Thymus (tissue), 11 donors: Measurements from ENCODE around the gene SPTA1. TPM values are rescaled to one million over a fixed set of nuclear protein-coding genes. Genes with fewer than 3 reads are reported as not detected.

Experiments used
- DNase-seq, 9 donors: peaks; one replicate each; pipeline ENCODE4 v3.0.0-alpha.2; 2013; ENCODE audit warnings: low spot score in 9 of 9, low read depth in 6 of 9, missing footprints in 1 of 9
- H3K27ac ChIP-seq, 2 donors: one replicate each; pipeline ENCODE4 v1.5.1; 2013; ENCODE audit warnings: control low read depth in 1 of 2, low read depth in 1 of 2, low read length in 1 of 2, mild to moderate bottlenecking in 1 of 2, moderate library complexity in 1 of 2
- H3K27me3 ChIP-seq, 2 donors: one replicate each; pipeline ENCODE4 v1.5.1; 2013; ENCODE audit warnings: low read length in 1 of 2; ENCODE audit not compliant: control insufficient read depth in 2 of 2, insufficient read depth in 1 of 2
- H3K36me3 ChIP-seq, 2 donors: one replicate each; pipeline ENCODE4 v1.5.1; 2013; ENCODE audit warnings: low read length in 1 of 2, mild to moderate bottlenecking in 1 of 2, moderate library complexity in 1 of 2; ENCODE audit not compliant: control insufficient read depth in 2 of 2, insufficient read depth in 2 of 2
- H3K4me1 ChIP-seq, 2 donors: one replicate each; pipeline ENCODE4 v1.5.1; 2013; ENCODE audit warnings: low read length in 2 of 2; ENCODE audit not compliant: control insufficient read depth in 2 of 2, insufficient read depth in 2 of 2
- H3K4me3 ChIP-seq, 2 donors: one replicate each; pipeline ENCODE4 v1.5.1; 2013; ENCODE audit warnings: low read length in 2 of 2, control low read depth in 1 of 2, mild to moderate bottlenecking in 1 of 2
- H3K9me3 ChIP-seq, 2 donors: one replicate each; pipeline ENCODE4 v1.5.1; 2013; ENCODE audit warnings: low read length in 1 of 2, mild to moderate bottlenecking in 1 of 2; ENCODE audit not compliant: control insufficient read depth in 2 of 2, insufficient read depth in 1 of 2
- WGBS: extraction: QIAGEN DNeasy Blood & Tissue Kit; methylation state at CpG from one replicate; pipeline ENCODE4 v1.1.7; 2013; 5-methylcytosine and 5-hydroxymethylcytosine counted together
- polyA plus RNA-seq: library from polyadenylated mRNA; stranded (reverse); fragments of 200-250 nt; gene quantifications from one replicate; pipeline ENCODE4 v1.2.3, GENCODE V29; 2013
- total RNA-seq: library from RNA; stranded (reverse); fragments of 120-200 nt; gene quantifications from one replicate; pipeline ENCODE4 v1.2.4, GENCODE V29; 2013
- donor health status: healthy.

SPTA1 gene
- total and polyA plus RNA-seq, 2 donors = 0.41 to 4.6 TPM

DNA sequence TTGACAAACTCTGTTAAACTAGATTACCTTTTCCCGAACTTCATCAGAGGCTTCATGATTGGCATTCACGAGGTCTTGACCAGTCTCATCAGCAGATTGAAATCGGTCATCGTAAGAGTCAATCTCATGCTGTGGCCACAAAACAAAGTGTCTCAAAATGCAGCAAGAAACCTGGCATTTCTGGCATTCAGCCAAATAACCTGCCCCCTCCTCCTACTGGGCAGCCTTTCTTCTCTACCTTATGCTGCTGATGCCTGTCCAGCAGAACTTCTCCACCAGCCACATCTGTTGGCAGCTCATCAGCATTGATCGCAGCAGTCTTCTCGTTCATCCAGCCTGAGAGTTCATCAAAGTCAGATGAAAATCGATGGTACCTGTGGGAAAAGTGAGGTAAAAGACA is 12.2 kb downstream of the SPTA1 start:
- Histone ChIP-seq H3K36me3 (no peaks in the 10 kb centered on the region), H3K27ac (no peak overlapping the region), H3K9me3 (no peaks in the 10 kb centered on the region), H3K27me3 (no peaks in the 10 kb centered on the region), H3K4me1 (peaks cover 0 to 3% of the 10 kb centered on the region in 2 donors), H3K4me3 (no peak overlapping the region)
- WGBS = 98% methylated on average over 7 of the region's 7 CpGs
- no peak for DNase-seq

DNA sequence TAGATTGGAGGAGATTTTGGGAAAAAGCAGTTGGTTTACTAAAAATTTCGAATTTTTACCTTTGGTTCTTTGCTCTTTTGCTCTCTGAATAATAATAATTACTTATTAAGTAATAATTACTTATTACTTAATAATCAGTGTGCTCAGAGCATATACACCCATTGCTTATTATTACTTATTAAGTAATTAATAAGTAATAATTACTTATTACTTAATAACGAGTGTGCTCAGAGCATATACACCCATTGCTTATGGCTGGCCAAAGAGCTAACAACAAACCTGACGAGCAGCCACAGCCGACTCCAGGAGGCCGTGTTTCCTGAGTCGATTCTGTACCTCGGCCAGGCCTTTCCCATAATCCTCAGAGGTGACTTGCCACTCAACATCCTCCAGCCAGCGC is 20.5 kb downstream of the SPTA1 start:
- H3K27me3 ChIP-seq = no peaks in the 10 kb centered on the region
- H3K4me3 ChIP-seq = no peak overlapping the region
- no peaks in the 10 kb centered on the region for H3K36me3 ChIP-seq
- no peak for DNase-seq
- H3K27ac ChIP-seq = no peak overlapping the region
- 83% methylated on average over 8 of the region's 8 CpGs for WGBS
- no peaks in the 10 kb centered on the region for H3K4me1 ChIP-seq
- H3K9me3 ChIP-seq = no peaks in the 10 kb centered on the region

DNA sequence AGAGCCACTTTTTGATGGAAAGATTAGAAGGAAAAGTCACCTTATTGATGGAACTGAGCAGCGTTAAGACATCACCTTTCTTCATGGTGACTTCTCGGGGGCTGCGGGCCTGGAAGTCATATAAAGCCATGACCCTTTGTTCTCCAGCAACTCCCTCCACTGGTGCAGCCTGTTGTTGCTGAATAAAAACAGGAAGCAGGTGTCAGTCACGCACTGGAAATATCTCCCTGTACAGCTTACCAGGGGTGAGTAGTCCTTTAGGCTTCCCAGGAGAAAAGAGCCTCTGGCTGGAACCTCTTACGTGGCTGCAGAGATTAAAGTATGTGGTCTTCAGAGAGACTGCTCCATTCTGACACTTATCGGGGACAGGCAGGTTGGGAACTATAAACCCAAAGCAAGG is 31.9 kb downstream of the SPTA1 start:
- 8% methylated on average over 6 of the region's 6 CpGs for WGBS
- no peaks in the 10 kb centered on the region for H3K9me3 ChIP-seq
- DNase-seq = peak; percentile 16 to 81 (median 47)
- no peaks in the 10 kb centered on the region for H3K36me3 ChIP-seq
- no peaks in the 10 kb centered on the region for H3K27me3 ChIP-seq
- H3K4me1 ChIP-seq = peaks cover 0 to 10% of the 10 kb centered on the region in 2 donors
- H3K27ac ChIP-seq = peak overlapping the region in 1 of 2 donors; percentile 70
- no peak overlapping the region for H3K4me3 ChIP-seq

DNA sequence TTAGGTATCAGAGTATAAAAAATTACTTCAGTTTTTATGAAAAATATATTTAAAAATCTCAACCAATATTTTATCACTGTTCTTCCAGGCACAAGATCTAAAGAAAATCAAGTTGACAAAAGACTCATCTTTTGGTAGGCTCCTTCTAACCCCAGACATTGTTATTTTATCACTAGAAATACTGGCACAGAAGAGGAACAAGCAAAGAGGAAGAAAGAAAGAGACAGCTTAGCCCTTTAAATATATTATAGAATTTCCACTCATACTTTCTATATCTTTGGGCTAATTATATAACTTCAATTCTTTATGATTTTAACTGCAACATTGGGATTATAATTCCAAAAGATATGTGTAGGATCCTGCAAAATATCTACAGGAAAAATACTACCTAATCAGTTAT is 32.4 kb downstream of the SPTA1 start:
- Histone ChIP-seq H3K4me3 (no peak overlapping the region), H3K27me3 (no peaks in the 10 kb centered on the region), H3K27ac (no peak overlapping the region), H3K36me3 (no peaks in the 10 kb centered on the region), H3K4me1 (peaks cover 0 to 14% of the 10 kb centered on the region in 2 donors), H3K9me3 (no peaks in the 10 kb centered on the region)
- DNase-seq = no peak

DNA sequence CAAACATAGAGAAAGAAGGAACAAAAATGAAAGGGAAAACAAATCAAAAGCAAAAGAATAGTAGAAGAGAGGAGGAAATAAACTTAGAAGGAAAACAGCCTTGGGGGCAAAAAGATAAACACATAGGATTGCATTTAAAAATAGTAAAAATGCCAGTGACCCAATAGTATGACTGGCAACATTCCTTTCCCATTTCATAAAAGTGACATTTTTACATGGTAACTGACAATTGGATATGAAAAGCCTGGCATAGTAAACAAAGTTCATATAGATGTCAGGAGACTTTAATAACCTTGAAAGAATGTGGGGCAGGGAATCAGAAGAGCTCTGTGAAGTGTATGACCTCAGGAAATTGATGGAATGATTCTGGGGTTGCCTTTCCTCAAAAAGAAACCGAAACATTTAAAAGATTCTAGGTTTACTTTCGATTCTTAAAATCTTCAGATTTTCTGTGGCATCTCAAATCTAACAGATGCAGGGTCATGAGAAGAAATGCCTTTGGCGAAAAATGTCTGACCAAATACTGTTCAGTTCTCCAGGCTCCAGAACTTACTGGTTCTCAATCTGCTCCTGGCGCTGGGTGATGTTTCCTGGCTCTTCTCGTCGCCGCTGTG is 33.7 kb downstream of the SPTA1 start:
- Histone ChIP-seq H3K9me3 (no peaks in the 10 kb centered on the region), H3K4me1 (peaks cover 0 to 14% of the 10 kb centered on the region in 2 donors), H3K4me3 (no peak overlapping the region), H3K27me3 (no peaks in the 10 kb centered on the region), H3K36me3 (no peaks in the 10 kb centered on the region), H3K27ac (no peak overlapping the region)
- DNase-seq = no peak
- WGBS = 96% methylated on average over 7 of the region's 7 CpGs

DNA sequence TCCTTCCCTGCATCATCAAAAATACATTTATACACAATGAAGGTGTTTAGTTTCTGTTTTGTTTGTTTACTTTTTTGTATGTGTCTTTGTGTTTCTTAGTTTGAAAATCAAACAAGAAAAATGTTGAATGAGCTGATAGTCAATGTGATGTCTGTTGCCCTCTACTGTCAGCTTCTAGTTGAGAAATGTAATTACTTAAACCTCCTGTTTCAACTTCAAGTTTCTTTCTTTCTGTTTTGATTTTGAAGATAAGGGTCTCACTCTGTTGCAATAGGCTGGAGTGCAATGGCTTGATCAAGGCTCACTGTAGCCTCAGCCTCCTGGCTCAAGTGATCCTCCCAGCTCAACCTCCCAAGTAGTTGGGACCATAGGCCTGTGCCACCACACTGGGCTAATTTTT is 37.5 kb downstream of the SPTA1 start:
- DNase-seq = peak; percentile 19 to 71 (median 39)
- H3K4me1 ChIP-seq = peaks cover 0 to 4% of the 10 kb centered on the region in 2 donors
- no peak overlapping the region for H3K27ac ChIP-seq
- no peaks in the 10 kb centered on the region for H3K9me3 ChIP-seq
- no peaks in the 10 kb centered on the region for H3K36me3 ChIP-seq
- no peak overlapping the region for H3K4me3 ChIP-seq
- H3K27me3 ChIP-seq = no peaks in the 10 kb centered on the region

DNA sequence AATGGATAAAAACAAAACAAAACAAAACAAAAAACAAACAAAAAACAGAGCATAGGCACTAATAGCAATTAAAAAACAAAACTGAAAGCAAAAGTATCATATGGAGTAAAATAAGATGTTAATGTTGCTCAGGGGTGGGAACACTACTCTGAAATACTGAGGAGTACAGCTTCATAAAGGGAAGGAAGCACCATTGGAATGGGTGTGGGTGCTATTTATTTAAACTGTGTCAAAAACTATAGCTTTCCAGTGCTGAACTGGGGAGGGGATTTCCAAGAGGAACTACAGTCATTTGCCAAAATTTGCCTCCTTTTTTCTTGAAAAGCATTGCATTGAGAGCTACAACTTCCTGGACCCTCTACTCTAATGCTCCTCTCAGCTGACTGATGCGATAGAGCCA is 40.0 kb downstream of the SPTA1 start:
- peak in 1 of 9 donors; percentile 7 for DNase-seq
- no peak overlapping the region for H3K27ac ChIP-seq

DNA sequence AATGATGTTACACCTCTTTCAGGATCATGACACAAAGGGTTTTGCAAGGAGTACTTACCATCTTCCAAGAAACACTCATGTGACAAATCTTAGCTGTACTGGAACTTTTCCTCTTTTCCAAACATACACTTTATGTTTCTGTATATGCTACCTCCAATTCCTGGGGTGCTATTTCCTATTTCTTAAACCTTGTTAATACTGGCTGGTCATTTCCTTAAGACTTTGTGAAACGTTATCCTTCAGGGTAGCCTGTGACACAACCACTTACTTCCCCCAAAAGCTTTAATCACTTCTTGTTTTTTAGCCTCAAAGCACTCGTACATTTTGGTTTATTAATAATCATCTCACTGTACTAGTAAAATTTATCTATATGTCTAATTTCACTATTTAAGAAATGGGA is 42.1 kb downstream of the SPTA1 start:
- no peaks in the 10 kb centered on the region for H3K9me3 ChIP-seq
- H3K4me1 ChIP-seq = peaks cover 0 to 4% of the 10 kb centered on the region in 2 donors
- no peak for DNase-seq
- H3K27ac ChIP-seq = no peak overlapping the region
- H3K4me3 ChIP-seq = no peak overlapping the region
- WGBS = 73% methylated on average over 2 of the region's 2 CpGs
- no peaks in the 10 kb centered on the region for H3K36me3 ChIP-seq
- H3K27me3 ChIP-seq = no peaks in the 10 kb centered on the region

More for the DNA sequence above, 40.0 kb downstream of the SPTA1 start:
- Histone ChIP-seq H3K4me1 (peaks cover 0 to 4% of the 10 kb centered on the region in 2 donors), H3K36me3 (no peaks in the 10 kb centered on the region), H3K4me3 (no peak overlapping the region), H3K9me3 (no peaks in the 10 kb centered on the region), H3K27me3 (no peaks in the 10 kb centered on the region)
- WGBS = 88% methylated on average over 1 of the region's 1 CpG

DNA sequence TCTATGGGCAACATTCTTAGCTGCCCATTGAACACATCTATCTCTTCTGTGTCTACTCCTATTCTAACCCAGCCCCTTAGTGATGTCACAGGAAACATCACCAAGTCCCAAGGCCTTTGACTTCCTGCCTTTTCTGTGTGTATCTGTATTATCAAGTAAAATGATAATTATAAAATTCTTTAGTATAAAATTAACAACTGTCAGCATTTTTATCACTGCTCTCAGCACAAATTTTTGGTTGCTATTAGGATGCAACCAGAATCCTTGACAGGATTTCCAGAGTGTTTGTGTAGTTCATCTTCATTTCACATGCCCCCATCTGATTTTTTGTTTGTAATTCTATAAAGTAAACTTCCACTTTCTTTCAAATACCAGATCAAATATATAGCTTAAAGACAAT is 47.6 kb downstream of the SPTA1 start:
- no peaks in the 10 kb centered on the region for H3K9me3 ChIP-seq
- no peaks in the 10 kb centered on the region for H3K4me1 ChIP-seq
- no peaks in the 10 kb centered on the region for H3K36me3 ChIP-seq
- no peak overlapping the region for H3K27ac ChIP-seq
- H3K4me3 ChIP-seq = no peak overlapping the region
- no peaks in the 10 kb centered on the region for H3K27me3 ChIP-seq
- DNase-seq = no peak

DNA sequence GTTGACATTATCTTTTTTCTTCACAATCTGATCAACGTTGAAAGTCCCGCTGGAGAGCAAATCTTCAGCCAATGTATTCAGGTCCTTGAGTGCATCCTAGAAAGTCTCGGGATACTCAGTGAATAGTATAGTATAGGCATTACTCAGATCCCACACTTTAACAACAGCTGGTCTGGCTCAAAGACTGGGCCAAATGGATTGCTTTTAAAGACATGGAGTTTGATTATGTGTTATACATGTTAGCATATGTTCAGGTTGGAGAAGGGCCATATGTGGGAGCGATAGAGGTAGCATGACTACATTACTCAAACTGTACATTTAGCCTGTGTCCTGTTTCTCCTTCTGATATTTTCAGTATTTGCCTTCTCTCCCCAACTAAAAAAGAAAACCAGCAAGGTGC is 48.4 kb downstream of the SPTA1 start:
- Histone ChIP-seq H3K4me1 (no peaks in the 10 kb centered on the region), H3K36me3 (no peaks in the 10 kb centered on the region), H3K27ac (no peak overlapping the region), H3K9me3 (no peaks in the 10 kb centered on the region), H3K4me3 (no peak overlapping the region), H3K27me3 (no peaks in the 10 kb centered on the region)
- no peak for DNase-seq
- 97% methylated on average over 4 of the region's 4 CpGs for WGBS
